Inferior parietal cortex (tissue), 1 donor: ENCODE results near the gene UGT8.
A peak's percentile ranks its signal among the peaks of the same experiment; 100 is the strongest.
"Not testable (repeated sequence)": the region's sequence is repeated elsewhere in the genome, so short reads cannot be mapped to it uniquely, and the experiment has no call there.

ENCODE experiments used
- DNase-seq: peaks from one replicate; pipeline ENCODE4 v3.0.0-alpha.2; 2016; ENCODE audit errors: extremely low spot score

UGT8 gene

GRCh38 chr4:114606245-114606644, 7.6 kb downstream of the UGT8 start:
- no peak for DNase-seq

GRCh38 chr4:114607056-114607455, 8.4 kb downstream of the UGT8 start:
- DNase-seq, result no peak

GRCh38 chr4:114613560-114613959, 15.0 kb downstream of the UGT8 start:
- DNase-seq, result no peak

- no peak for DNase-seq
Measured at GRCh38 chr4:114615435-114615834, 16.8 kb downstream of the UGT8 start.

GRCh38 chr4:114616036-114616435, 17.4 kb downstream of the UGT8 start:
- DNase-seq, result not testable (repeated sequence)

GRCh38 chr4:114626196-114626595, 27.6 kb downstream of the UGT8 start:
- no peak for DNase-seq

- DNase-seq, result peak; percentile 71
Measured at GRCh38 chr4:114636192-114636935, 37.8 kb downstream of the UGT8 start.

GRCh38 chr4:114642173-114642780, 43.7 kb downstream of the UGT8 start:
- DNase-seq, result no peak

GRCh38 chr4:114649908-114650307, 51.3 kb downstream of the UGT8 start:
- no peak for DNase-seq

GRCh38 chr4:114653675-114654074, 55.1 kb downstream of the UGT8 start:
- no peak for DNase-seq

GRCh38 chr4:114654592-114654991, 56.0 kb downstream of the UGT8 start:
- no peak for DNase-seq

- peak; percentile 63 for DNase-seq
Measured at GRCh38 chr4:114658179-114658578, 59.6 kb downstream of the UGT8 start.

GRCh38 chr4:114658776-114659175, 60.2 kb downstream of the UGT8 start:
- no peak for DNase-seq

- DNase-seq, result peak; percentile 91
Measured at GRCh38 chr4:114659386-114660008, 60.9 kb downstream of the UGT8 start.

GRCh38 chr4:114663083-114663482, 64.5 kb downstream of the UGT8 start:
- DNase-seq, result no peak

- no peak for DNase-seq
Measured at GRCh38 chr4:114668577-114668976, 70.0 kb downstream of the UGT8 start.

GRCh38 chr4:114670733-114671132, 72.1 kb downstream of the UGT8 start:
- not testable (repeated sequence) for DNase-seq

- DNase-seq, result no peak
Measured at GRCh38 chr4:114673306-114673705, 74.7 kb downstream of the UGT8 start.

- DNase-seq, result no peak
Measured at GRCh38 chr4:114674080-114674479, 75.5 kb downstream of the UGT8 start.

GRCh38 chr4:114677346-114677979, 78.9 kb downstream of the UGT8 start:
- no peak for DNase-seq

GRCh38 chr4:114684462-114684861, 85.9 kb downstream of the UGT8 start:
- DNase-seq, result no peak

GRCh38 chr4:114688059-114688458, 89.5 kb downstream of the UGT8 start:
- no peak for DNase-seq

GRCh38 chr4:114690571-114690970, 92.0 kb downstream of the UGT8 start:
- no peak for DNase-seq
